Amniotic epithelial cell (primary cell): ENCODE data around the gene KCNH2.
"Not testable (repeated sequence)": the region's sequence is repeated elsewhere in the genome, so short reads cannot be mapped to it uniquely, and the experiment has no call there.

ENCODE experiments used
- DNase-seq: peaks from one replicate; pipeline ENCODE4 v3.0.0-alpha.2; 2010; ENCODE audit warnings: low read depth

KCNH2 gene

GRCh38 chr7:150934045-150934766, 43.9 kb downstream of the KCNH2 start:
- no peak for DNase-seq

GRCh38 chr7:150931199-150931869, 46.8 kb downstream of the KCNH2 start:
- no peak for DNase-seq

DNA sequence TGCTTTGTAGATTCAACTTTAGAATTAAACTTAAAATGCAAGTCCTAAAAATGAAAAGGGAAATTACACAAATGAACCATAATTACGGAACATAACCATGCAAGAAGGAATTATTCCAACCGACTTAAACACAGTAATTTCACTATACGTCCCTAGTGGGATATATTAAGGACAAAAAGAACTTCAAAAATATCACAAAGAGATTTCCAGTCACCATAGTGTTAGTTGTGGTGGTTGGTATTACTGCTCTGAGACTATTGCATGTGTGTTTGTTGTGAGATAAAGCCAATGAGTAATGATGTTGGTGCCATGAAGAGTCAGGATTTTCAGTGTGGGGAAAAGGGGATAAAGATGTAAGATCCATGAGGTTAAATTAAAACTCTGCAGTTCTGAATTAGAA, 49.6 kb downstream of the KCNH2 start:
- no peak for DNase-seq

DNA sequence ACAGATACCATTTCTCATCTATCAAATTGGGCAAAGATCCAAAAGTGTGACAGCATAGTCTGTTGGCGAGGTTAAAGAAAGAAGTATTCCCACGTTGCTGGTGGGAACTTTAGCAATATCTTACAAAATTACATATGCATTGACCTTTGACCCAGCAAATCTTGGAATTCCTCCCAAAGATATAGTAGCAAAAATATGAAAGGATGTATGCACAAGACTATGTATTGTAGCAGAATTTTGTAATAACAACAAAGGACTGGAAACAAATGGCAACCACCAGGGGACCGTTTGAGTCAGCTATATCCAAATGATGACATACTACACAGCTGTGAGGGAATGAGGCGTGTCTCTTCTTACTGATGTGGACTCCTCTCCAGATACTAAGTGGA, 50.2 kb downstream of the KCNH2 start:
- DNase-seq, result no peak

DNA sequence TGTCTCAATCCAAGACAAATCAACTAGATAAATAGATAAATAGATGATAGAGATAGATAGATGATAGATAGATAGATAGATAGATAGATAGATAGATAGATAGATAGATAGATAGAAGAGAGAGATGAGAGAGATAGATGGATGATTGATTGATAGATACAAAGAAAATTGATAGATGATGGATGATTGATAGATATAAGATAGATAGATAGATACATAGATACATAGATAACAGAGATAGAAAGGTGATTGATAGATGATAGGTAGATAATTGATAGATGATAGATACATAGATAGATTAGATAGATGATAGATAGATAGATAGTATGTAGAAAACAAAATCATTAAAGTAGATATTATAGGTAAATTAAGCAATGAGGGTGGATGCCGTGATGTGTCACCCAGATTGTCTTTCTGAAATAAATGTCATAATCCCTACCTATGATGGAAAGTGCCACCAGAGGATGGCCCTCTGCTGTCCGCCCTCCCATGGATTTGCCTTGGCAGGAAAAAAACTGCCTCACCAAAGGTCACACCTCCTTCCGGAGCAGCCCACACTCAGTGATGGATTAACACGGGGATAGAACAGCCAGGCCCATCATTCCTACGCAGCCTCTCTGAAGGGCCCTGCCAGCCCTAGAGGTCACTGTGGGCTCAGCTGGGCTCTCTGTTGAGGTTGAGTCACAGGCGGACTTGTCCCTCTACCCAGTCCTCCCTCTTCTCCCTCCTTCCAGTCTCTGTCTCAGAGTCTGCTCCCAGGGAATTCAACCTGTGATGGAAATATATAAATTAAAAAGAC, 50.8 kb downstream of the KCNH2 start:
- no peak for DNase-seq

DNA sequence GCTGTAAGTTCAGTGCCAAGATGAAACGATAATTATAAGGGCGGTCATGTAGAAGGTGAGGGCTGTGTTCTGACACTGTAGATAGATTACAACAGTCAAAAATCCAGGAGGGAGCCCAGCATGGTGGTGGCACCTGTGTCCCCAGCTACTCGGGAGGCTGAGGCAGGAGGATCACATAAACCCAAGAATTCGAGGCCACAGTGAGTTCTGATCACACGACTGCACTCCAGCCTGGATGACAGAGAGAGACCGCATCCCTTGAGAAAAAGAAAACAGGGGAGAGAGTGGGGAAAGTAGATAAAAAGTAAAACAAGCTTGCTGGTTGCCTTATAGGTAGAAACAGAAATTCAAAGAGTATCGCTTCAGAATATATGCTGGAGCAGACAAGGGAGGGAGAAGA, 52.1 kb downstream of the KCNH2 start:
- DNase-seq, result no peak

DNA sequence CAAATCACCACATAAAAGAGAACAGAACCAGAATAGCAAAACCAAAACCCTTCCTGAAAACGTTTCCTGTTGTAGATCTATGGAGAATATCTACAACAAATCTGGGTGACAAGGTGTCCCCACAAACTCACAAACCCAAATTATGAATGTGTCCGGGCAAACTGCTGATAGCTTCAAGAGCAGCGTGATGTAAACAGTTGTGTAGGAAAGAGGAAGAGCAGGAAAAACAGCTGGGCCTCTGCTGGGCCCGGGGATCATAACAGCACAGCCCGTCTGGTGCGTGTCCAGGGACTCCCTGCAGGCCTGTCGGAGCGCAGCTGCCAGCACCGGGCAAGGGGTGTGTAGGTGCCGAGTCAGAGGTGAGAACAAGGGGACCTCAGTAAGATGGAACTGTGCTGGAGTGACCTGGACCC, 53.7 kb downstream of the KCNH2 start:
- no peak for DNase-seq

GRCh38 chr7:150923802-150924201, 54.3 kb downstream of the KCNH2 start:
- DNase-seq, result no peak

DNA sequence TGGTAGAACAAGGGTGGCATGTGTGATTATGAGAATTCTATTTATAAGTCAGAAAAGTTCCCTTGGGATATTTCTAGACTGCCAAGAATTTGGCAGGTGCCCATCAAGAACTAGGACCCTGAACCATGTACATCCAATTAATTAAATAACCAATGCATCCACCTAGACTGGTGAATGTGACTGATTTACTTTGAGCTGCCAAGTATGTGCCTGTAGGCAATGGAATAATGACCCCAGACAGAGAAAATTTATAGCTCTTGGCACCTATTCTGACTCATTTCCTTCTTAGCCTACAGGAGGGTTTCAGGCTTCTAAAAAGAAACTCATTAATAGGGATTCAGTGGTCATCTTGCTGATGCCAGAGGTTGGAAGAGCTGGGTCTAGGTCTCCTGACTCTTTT, 54.9 kb downstream of the KCNH2 start:
- DNase-seq, result no peak

DNA sequence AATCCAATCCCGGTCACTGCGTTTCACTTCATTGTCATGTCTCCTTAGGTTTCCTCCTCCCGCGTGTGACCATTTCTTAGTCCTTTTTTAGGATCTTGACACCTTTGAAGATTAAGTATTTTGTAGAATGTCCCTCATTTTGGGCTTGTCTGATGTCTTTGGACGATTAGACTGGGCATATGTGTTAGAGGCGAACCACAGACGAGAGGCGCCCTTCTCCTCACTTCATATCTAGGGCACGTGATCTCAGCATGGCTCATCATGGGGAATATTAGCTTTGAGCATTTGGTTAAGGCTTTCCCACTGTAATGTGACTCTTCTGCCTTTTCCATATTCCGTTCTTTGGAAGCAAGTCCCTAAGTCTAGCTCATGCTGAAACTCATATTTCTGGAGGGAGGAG, 59.0 kb downstream of the KCNH2 start:
- DNase-seq, result no peak

- DNase-seq, result no peak
Observed at GRCh38 chr7:150918378-150918777, 59.7 kb downstream of the KCNH2 start.

GRCh38 chr7:150917969-150918368, 60.2 kb downstream of the KCNH2 start:
- DNase-seq, result no peak

- DNase-seq, result no peak
Observed at GRCh38 chr7:150916670-150917069, 61.5 kb downstream of the KCNH2 start.

- DNase-seq, result no peak
Observed at GRCh38 chr7:150914966-150915365, 63.2 kb downstream of the KCNH2 start.

- DNase-seq, result no peak
Observed at GRCh38 chr7:150914196-150914595, 63.9 kb downstream of the KCNH2 start.

- DNase-seq, result no peak
Observed at GRCh38 chr7:150912427-150912826, 65.7 kb downstream of the KCNH2 start.

- DNase-seq, result no peak
Observed at GRCh38 chr7:150911590-150912267, 66.4 kb downstream of the KCNH2 start.

- DNase-seq, result no peak
Observed at GRCh38 chr7:150910996-150911422, 67.1 kb downstream of the KCNH2 start.

GRCh38 chr7:150910305-150910995, 67.7 kb downstream of the KCNH2 start:
- DNase-seq, result not testable (repeated sequence)

GRCh38 chr7:150909200-150909995, 68.7 kb downstream of the KCNH2 start:
- DNase-seq, result no peak

DNA sequence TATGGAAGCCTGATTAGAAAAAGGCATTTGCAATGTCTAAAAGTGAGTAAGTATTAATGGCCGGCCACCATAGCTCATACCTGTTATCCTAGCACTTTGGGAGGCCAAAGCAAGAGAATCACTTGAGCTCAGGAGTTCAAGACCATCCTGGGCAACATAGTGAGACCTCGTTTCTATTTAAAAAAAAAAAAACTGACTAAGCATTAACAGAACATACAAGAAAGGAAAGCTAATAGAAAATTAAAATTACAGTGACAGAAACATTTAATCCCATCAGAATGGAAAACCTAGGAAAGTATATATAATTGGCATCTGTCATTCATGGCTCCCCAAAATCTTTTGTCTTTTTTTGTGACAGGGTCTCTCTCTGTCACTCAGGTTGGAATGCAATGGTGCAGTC, 69.9 kb downstream of the KCNH2 start:
- DNase-seq, result no peak
